KG1 (cell line): Measurements from ENCODE around the gene PSMD5.

Source experiments
- DNase-seq: peaks from one replicate; lab custom pipeline; 2025; lab: John Stamatoyannopoulos, UW

Gene PSMD5

DNA sequence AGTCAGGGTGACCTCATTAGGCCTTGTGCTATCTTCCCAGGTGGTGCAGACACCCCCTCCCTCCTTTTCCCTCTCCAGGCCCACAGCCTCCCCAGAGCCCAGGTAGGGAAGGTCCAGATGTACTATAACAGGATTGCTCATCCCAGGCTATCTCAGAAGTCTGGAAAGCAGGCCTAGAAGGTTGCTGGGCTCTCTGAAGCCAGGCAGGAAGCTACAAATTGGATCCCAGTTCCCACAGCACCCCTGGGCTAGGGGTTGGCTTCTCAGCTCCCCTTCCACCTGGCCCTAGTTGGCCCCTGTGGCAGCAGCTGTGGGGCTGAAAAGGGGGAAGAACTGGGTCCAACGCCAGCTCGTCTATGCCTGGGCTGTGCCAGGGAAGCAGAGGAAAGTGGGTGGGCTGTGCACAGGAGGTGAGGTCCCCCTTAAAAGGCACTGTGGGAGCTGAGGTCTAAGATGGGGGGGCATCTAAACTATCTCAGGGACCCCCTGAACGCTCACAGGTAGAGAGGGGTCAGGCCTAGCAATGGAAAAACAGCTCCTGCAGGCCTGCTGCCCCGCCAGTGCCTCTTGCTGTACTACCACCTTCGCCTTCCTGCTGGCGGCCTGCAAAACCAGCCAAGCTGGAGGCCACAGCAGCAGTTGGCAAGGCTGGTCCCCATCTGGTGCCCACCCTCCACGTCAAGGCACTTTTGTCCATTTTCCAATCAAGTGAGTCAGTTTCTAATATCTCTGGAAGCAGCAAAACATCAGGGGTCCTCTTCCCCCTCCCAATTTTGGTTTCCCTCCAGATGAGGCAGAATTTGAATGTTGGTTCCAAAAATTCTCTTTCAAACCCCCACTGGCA, 13.3 kb upstream of the PSMD5 start:
- DNase-seq: no peak

DNA sequence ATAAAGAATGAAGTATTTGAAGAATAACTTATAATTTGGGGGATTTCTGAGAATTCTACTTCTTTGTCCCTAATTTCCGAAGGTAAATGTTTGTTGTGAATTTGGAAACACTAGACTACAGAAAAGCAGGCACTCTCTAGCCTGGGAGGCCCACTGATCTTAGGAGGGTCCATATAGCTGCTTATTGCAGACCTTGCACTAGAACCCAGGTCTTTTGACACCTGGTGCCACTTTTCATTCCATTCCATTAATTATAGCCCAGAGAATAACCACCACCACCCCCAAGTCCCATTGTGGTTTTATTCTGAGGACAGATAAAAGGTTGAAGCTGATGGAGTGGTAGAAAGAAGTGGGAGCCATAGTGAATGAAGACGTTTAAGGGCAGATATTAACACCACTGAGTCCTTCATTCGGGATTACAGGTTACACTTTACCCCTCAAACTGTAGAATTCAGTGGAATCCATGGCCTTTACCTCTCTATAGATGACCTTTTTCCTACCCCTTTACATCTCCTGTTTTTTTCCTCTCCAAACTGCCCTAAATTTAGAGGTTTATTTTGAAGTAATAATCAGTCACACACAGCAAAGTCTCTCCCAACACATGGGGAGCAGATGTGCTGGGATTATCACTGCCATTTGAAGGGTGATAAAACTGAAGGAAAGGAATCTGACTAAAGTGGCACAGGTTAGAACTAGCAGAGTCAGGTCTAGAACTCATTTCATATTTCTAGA, 12.0 kb upstream of the PSMD5 start:
- DNase-seq: no peak

DNA sequence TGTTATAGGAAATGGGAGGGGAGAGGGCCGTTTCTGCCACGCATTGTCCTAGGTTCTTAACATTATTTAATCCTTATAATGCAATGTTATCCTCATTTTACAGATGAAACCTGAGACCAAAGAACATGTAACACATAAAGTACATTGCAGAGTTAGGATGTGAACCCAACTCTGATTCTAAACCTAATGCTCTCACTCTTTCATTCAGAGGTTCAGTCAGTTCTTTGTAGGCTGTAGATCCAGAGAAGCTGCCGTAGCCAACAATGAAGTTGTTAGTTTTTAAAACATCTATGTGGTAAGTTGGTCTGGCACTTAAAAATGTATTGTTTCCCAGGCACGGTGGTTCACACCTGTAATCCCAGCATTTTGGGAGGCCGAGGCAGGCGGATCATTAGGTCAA, 10.5 kb upstream of the PSMD5 start:
- no peak for DNase-seq

DNA sequence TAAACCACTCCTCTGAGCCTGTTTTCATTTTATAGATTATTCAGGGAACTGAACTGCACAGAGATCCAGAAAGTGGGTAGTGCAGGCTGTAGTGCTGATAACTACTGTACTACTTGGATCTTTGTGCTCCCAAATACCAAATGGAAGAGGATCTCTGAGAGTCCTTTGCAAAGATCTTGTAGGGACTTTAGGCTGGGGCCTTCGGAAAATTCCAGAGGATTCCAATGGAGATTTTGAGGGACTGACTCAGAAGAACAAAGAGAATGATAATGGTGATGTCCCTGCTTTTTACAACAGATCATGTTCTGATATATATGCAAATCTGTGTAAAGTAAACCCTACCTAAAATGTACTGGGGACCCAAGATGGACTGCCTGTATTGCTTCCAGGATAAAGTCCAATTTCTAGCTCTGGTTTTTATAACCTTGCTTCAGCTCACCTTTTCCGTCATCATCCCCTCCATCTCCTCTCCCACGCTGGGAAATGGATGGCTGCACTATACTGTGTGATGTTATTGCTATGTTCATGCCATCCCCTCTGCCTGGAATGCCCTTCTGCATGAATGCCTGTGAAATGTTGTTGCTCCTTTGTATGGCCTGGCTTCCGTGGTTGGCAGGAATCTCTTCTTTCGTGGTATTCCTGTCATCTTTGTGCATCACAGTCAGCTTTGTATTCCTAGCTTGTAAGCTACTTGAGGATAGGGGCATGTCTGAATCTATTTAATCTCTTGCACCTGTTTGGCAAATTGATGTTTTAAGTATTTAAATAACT, 9.7 kb upstream of the PSMD5 start:
- DNase-seq: no peak

DNA sequence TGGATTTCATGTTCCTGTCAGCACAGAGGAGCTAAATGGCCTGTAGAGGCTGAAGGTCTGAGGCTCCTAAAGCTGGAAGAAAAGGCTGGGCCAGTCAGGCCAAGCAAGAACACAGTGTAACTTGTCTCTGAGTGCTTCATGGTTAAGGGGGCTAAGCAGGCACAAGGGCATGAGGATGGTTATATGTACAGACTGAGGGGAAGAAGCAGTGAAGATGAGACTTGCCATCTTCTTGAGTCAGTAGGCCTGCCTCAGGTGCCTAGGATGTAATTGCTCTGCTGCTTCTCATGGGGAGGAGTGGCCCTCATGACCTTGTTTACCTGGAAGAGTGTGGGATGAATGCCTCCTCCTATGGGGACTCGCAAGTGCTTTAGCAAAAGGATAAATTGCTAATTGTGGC, 8.7 kb upstream of the PSMD5 start:
- DNase-seq: no peak

DNA sequence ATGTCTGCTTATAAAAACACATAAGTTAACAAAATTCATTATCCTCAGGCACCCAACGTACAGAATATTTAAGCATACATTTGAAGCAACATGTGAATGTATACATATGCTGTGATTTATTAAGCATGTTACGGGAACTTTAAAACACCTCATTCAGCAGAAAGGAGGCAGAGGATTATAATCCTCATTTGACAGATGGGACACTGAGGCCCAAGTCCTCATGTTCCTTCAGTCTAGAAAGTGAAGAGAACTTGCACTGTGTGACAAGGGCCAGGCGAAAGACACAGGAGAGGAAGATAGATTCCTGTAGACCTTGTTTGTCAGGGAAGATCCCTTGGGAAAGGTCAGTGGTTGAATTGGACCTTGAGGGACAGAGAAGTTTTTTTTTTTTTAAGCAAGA, 7.6 kb upstream of the PSMD5 start:
- no peak for DNase-seq

DNA sequence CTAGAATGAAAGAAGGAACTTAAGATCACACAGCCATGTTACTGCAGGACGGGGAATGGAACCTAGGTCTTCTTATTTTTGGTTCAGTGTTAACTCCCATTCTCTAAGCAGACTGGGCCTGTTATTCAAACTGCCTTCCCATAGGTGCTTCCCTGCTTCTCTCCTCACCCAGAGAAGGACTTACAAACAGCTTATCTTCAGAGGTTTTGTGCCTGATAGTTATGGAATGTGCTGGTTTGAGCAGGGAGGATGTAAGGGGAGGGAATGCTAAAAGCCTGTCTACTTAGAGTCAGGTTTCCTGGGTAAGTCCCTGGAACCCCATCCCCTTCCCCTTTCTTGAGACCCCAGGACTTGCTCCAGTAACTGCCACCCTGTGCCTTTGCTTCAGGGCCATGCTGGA, 4.2 kb upstream of the PSMD5 start:
- no peak for DNase-seq

DNA sequence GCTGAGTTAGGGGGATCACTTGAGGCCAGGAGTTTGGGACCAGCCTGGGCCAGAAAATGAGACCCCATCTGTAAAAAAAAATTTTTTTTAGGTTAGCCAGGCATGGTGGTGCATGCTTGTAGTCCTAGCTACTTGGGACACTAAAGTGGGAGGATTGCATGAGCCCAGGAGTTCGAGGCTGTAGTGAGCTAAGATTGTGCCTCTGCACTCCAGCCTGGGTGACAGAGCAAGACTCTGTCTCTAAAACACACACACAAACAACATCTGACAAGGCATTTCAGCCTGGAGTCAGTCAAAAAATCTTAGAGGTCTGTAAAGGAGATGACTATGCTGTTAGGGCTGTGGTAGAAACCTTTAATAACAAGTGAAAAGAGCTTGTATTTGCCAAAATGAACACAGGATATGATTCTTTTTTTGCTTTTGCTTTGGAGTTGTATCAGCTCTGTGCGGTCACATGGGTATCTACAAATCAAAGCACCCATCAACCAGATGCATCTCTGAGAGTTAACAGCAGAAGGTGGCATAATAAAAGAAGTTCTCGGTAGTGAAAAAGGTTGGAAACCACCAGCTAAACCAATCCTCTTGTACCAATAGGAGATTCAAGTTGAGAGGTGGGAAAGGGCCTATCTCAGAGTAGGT, 3.6 kb upstream of the PSMD5 start:
- no peak for DNase-seq

DNA sequence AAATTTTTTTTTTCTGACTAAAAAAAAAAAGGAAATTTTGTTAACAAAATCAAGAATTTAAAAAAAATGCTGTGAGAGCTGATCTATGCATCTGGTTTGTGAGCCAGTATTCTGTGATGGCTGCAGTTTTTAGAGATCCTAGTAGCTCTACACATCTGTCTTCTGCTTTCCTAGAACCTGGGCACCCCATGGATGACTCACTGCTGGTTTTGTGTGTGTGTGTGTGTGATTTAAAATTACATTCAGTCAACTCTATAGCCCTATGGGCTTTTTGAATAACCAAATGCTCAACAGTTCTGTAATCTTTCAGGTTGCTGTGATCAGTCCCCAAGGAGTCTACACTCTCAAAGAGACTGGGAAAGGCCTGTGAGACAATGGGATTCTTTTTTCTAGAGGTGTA, 2.5 kb upstream of the PSMD5 start:
- DNase-seq: no peak

DNA sequence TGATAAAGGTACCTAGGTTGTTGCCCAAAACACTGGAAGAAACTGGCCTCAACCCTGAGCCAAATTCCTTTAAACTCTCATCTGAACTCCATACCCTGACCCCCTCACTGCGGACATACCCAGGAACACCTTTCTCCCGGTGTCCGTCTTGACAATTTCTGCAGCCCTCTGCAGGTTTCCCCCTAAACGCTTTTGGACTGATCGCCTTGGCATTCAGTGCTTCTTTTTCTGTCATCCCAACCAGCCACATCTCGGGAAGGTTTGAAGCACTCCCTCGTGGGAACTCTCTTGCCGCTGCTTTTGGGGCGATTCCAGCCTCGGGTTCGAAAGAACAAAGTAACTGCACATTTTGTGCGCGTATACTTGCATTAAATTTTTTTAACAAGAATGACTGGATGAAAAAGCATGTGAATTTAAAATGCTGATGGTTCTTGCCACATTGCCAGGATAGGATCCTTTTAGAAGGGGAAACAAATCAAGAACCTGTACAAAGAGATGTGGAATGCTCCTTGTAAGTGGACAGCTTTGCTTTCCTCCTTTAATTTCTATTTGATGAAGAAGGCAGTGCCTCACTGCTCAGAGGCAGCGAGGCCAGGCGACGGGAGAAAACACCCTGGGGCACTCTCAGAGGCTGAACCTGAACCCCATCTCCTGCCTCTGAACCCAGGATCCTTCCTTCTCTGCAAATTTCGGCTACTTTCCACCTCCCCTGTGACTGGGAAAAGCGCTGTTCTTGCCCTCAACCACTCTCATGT, 615 bp downstream of the PSMD5 start:
- DNase-seq: no peak

DNA sequence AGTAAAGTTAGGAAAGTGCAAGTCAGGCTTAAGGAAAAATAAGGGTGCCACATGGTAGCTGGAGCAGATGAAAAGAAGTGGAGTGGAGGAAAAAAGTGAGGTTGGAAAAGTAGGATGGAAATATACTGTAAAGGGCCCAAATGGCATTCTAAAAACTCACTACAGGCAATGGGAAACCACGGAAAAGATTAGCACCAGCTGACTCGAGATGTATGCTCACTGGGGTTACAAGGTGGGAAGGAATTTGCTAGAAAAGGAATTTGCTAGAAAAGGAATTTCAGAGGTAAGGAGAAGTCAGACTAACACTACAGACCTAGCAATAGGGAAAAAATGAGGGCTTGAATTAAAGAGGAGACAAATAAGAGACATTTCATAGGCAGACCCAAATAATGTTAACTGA, 3.6 kb downstream of the PSMD5 start:
- no peak for DNase-seq

DNA sequence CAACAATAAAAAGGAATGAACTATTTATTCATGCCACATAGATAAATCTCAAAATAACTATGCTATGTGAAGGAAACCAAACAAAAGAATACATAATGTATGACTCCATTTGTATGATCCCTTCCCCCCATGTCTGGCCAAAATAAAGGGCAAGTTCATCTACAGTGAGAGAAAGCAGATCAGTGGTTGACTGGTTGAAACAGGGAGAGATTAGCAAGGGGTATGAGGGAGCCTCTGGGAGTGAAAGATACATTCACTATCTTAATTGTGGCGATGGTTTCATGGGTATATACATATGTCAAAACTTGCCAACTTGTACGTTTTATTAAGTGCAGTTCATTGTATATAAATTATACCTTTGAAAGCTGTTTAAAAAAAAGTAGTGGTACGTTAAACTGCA, 4.8 kb downstream of the PSMD5 start:
- no peak for DNase-seq

DNA sequence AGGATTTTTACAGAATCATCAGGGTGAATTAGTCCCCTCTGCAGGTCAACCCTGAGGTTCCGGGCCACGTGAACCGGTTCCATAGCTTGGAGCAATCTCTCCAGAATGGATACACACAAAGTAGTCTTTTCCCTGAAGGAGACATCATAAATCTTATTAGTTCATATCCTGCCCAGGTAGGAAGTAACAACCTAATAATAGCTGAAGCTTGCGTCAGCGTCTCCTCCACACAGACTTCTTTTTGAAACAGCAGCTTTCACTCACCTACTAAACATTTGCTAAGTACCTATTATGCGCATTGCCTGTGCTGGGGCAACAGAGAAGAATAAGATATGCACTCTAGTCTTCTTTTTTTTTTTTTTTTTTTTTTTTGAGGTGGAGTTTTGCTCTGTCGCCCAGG, 9.4 kb downstream of the PSMD5 start:
- DNase-seq: no peak

DNA sequence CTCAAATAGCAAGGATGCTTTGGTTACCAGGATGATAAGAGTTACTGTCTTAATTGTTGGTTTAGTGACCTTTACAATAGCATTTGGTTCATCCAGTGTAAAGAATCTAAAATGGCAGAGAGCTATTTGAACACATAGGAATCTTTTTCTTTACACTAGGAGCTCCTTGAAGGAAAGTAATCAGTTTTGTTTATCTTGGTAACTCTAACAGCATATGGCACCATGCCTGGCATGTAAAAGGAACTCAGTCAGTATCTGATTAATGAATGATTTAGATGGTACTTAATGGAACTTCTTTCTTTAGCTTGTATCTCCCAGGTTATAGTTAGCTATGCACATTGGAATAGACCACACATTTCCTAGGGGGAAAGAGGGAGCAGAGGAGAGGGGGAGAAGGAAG, 9.9 kb downstream of the PSMD5 start:
- no peak for DNase-seq

DNA sequence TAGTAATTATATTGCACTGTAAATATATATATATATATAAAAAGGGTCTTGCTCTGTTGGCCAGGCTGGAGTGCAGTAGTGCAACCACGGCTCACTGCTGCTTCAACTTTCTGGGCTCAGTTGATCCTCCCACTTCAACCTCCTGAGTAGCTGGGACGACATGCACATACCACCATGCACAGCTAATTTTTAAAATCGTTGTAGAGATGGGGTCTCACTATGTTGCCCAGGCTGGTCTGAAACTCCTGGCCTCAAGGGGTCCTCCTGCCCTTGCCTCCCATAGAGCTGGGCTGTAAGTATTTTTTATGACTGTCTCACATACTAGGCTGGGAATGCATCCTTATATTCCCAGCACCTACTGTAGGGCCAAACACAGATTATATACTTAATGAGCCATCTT, 11.9 kb downstream of the PSMD5 start:
- no peak for DNase-seq

DNA sequence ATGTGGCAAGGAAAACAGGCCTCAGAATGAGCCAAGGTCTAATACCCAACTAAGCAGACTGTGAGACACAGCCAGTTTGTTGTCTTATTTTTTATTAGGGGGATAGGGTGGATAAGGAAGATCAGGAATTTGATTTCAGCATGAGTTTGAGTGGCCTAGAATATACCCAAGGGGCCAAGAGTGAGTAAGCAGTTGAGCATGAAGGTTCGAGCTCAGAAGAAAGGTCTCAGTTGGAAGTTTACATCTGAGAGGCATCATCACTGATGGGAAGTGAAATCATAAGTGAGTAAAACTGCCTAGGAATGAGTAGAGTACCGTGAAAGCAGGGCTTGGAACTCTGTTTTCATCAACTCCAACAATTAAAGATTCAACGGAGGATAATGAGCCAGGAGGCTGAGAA, 12.6 kb downstream of the PSMD5 start:
- no peak for DNase-seq

DNA sequence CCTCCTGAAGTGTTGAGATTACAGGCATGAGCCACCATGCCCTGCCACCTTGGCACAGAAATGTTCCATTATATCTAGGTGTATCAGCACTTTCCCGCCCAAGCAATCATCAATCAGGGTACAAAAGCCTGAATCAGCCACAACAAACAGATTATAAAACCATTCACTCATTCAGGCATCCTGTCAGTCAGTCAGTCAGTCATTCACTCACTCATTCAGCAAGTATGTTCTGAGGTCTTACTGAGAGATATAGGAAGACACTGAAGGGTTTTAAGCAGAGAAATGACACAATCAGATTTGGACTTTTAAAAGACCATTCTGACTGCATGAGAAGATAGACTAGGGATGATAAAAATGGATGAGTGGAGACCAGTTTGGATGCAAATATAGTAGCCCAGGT, 13.1 kb downstream of the PSMD5 start:
- no peak for DNase-seq

DNA sequence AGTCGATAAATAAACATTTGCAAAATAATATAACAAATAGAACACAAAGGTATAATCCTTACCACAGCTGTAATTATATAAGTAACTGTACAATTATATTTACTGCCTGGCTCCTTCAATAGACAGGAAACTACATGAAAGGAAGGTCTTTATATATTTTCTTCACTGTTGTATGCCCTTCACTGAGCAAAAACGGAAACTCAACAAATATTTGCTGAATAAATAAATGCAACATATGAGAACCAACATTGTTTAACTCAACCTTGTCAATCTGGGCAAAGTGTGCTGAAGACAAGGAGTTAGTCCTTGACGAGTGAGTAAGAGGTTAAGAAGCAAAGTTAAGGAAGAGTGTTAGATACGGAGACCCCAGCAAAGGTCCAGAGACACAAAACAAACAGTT, 22.6 kb downstream of the PSMD5 start:
- DNase-seq: no peak

DNA sequence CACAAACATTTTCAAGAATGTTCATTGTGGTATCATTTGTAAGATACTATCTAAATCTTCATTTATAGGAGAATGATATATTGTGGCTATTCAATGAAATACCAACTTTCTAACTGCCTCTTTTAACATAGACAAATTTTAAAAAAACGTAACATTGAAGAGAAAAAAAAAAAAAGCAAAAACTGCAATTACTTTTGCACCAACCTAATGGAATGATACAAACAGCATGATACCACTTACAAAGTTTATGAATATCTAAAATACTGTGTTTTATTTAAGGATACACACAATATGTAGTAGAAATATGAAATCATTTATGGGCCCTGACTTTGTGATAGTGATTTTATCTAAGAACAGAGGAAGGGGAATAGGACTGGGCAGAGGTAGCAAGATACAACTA, 24.1 kb downstream of the PSMD5 start:
- DNase-seq: no peak

DNA sequence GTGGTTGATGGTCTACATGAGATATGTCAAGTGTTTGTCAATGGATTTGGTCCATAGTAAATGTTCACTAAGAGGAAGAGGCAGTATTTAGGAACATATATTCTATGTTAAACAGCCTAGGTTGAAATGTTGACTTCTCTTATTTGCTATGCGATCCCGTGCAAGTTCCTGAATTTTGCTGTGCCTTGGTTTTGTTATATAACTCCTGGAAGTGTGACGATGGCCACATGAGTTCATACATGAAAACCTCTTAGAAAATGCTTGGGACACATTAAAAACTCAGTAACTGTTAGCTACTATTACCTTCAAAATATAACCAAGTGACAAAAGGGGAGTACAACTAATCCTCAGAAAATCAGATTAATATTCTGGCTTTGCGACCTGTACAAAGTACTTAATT, 27.6 kb downstream of the PSMD5 start:
- no peak for DNase-seq

DNA sequence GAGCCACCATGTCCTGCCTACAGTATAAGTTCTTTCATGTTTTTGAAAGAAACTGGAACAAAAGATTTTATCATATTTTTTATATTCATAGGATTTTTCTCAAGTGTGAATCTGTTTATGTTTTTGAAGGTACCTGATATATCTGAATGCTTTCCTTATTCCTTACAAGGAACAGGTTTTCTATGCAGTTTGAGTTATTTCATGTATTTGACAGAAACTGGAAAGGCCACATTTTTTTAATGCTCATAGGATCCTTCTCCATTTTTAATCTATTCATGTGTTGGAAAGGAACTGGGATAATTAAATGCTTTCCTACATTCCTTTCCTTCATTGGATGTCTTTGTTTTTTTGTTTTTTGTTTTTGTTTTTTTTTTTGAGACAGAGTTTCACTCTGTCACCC, 33.8 kb downstream of the PSMD5 start:
- DNase-seq: no peak
